K562 (cell line): ENCODE results near the gene ERP29. TPM values are rescaled to one million over a fixed set of nuclear protein-coding genes. Genes with fewer than 3 reads are reported as not detected.

Experiments used
- ATAC-seq: fragments of 200-7000 bp; cut with Tn5 transposase; 3 replicates; pipeline ENCODE4 v1.9.1; 2020; ENCODE audit warnings: moderate library complexity
- BruUV-seq: library from RNA; stranded (reverse); fragments of 400-500 nt; replicated peaks from 2 replicates; lab custom pipeline; 2021; lab: Mats Ljungman, UMichigan
- CTCF ChIA-PET: fragments of 300-600 bp; formaldehyde crosslinking; extraction: SDS; loops from one replicate; lab custom pipeline; 2021; ENCODE audit warnings: low intra/inter-chr PET ratio; lab: Yijun Ruan, JAX
- POLR2A ChIA-PET: fragments of 300-600, 350-650 bp; sonication (Branson Sonifier 250); formaldehyde crosslinking; extraction: SDS; loops from one replicate; lab custom pipeline; 2021; ENCODE audit warnings: antibody characterized with exemption, inconsistent platforms; lab: Yijun Ruan, JAX
- DNase-seq, 4 experiments: peaks; one replicate each; pipeline versions ENCODE4 v3.0.0 to v3.0.0-alpha.2; 2011 to 2018; ENCODE audit warnings: low spot score in 3 of 4, mixed read lengths in 3 of 4; ENCODE audit errors: extremely low read depth in 1 of 4
- FAIRE-seq: peaks from 2 replicates; lab custom pipeline; 2011; peaks lifted over from hg19 to GRCh38; lab: Jason Lieb, UNC
- H2AFZ ChIP-seq: 2 replicates; pipeline ENCODE4 v1.6.0; 2011; ENCODE audit warnings: low read depth, low read length, control low read depth, inconsistent platforms
- H3K27ac ChIP-seq: fragments of 200-600 bp; 3 replicates; pipeline ENCODE4 v1.8.0; 2011; ENCODE audit warnings: low read depth, mild to moderate bottlenecking, control low read depth, inconsistent platforms, low read length, moderate library complexity, mixed read lengths; ENCODE audit errors: extremely low read depth
- H3K27me3 ChIP-seq, 2 experiments: fragments of 300-600 bp in 1 of 2; 2 replicates in 1 of 2; 3 replicates in 1 of 2; pipeline versions ENCODE4 v1.6.0 to v1.8.0; 2011; ENCODE audit warnings: inconsistent platforms in 2 of 2, low read length in 2 of 2, mild to moderate bottlenecking in 1 of 2, mixed read lengths in 1 of 2, moderate library complexity in 1 of 2; ENCODE audit not compliant: control insufficient read depth in 2 of 2, insufficient read depth in 2 of 2
- H3K36me3 ChIP-seq: fragments of 300-600 bp; 3 replicates; pipeline ENCODE4 v1.8.0; 2011; ENCODE audit warnings: mild to moderate bottlenecking, low read length, inconsistent platforms; ENCODE audit not compliant: control insufficient read depth, insufficient read depth
- H3K4me1 ChIP-seq, 2 experiments: fragments of 200-600 bp in 1 of 2; replicated peaks in 1 of 2; 2 replicates in 1 of 2; 3 replicates in 1 of 2; pipeline versions ENCODE4 v1.5.1 to v1.8.0; 2011; ENCODE audit warnings: inconsistent platforms in 2 of 2, low read length in 2 of 2, mild to moderate bottlenecking in 1 of 2, mixed read lengths in 1 of 2, moderate library complexity in 1 of 2; ENCODE audit not compliant: control insufficient read depth in 2 of 2, insufficient read depth in 2 of 2
- H3K4me2 ChIP-seq: 2 replicates; pipeline ENCODE4 v1.6.1; 2011; ENCODE audit warnings: low read length, control low read depth, inconsistent platforms, mixed read lengths; ENCODE audit not compliant: insufficient read depth
- H3K4me3 ChIP-seq: fragments of 200-600 bp; sonication (generic), shearing (Covaris generic); 2 replicates; pipeline ENCODE4 v1.5.1; 2016; ENCODE audit warnings: control low read depth, inconsistent platforms
- H3K79me2 ChIP-seq: fragments of 200-600 bp; 3 replicates; pipeline ENCODE4 v1.8.0; 2011; ENCODE audit warnings: low read length, inconsistent platforms; ENCODE audit not compliant: control insufficient read depth, insufficient read depth
- H3K9ac ChIP-seq, 2 experiments: 2 replicates each; pipeline versions ENCODE4 v1.6.0 to v1.6.1; 2011; ENCODE audit warnings: low read depth in 2 of 2, low read length in 2 of 2, control low read depth in 1 of 2, inconsistent platforms in 1 of 2, mild to moderate bottlenecking in 1 of 2, mixed read lengths in 1 of 2; ENCODE audit not compliant: insufficient read depth in 1 of 2
- H3K9me1 ChIP-seq: one replicate; pipeline ENCODE4 v1.6.0; 2011; ENCODE audit warnings: inconsistent platforms, mild to moderate bottlenecking, low read length, moderate library complexity; ENCODE audit not compliant: control insufficient read depth, insufficient read depth
- H3K9me3 ChIP-seq: replicated peaks from 2 replicates; pipeline ENCODE4 v1.5.1; 2011; ENCODE audit warnings: low read depth, low read length, inconsistent platforms; ENCODE audit not compliant: control insufficient read depth, insufficient read depth
- H4K20me1 ChIP-seq: replicated peaks from 2 replicates; pipeline ENCODE4 v1.6.1; 2011; ENCODE audit warnings: low read length, inconsistent platforms, mixed read lengths; ENCODE audit not compliant: control insufficient read depth, insufficient read depth
- COPS2 ChIP-seq: fragments of 450-650 bp; conservative IDR thresholded peaks from 2 replicates; pipeline ENCODE4 v1.6.1; 2016; ENCODE audit warnings: mild to moderate bottlenecking, moderate library complexity
- CTBP1 ChIP-seq: fragments of 450-650 bp; IDR thresholded peaks from 2 replicates; pipeline ENCODE4 v1.6.1; 2016; ENCODE audit warnings: borderline replicate concordance
- HDAC2 ChIP-seq: fragments of 450-650 bp; IDR thresholded peaks from 2 replicates; pipeline ENCODE4 v1.6.1; 2016; ENCODE audit warnings: mild to moderate bottlenecking
- LCOR ChIP-seq: sonication (generic); formaldehyde crosslinking; IDR thresholded peaks from 2 replicates; pipeline ENCODE4 v1.8.0; 2022; ENCODE audit warnings: mild to moderate bottlenecking, missing genetic modification reagents
- PBX2 ChIP-seq, 2 experiments: IDR thresholded peaks in 1 of 2; conservative IDR thresholded peaks in 1 of 2; 2 replicates each; pipeline ENCODE4 v1.6.1; 2016; ENCODE audit warnings: low read depth in 2 of 2, mild to moderate bottlenecking in 1 of 2, missing compliant biosample characterization in 1 of 2, missing genetic modification characterization in 1 of 2, moderate library complexity in 1 of 2
- PCBP2 ChIP-seq: fragments of 200-400 bp; formaldehyde crosslinking; IDR thresholded peaks from 2 replicates; pipeline ENCODE4 v1.6.1; 2018; ENCODE audit warnings: low read length, low read depth, mild to moderate bottlenecking, moderate library complexity; ENCODE audit not compliant: poor library complexity, severe bottlenecking
- POLR2H ChIP-seq: IDR thresholded peaks from 2 replicates; pipeline ENCODE4 v1.6.1; 2016; ENCODE audit warnings: missing genetic modification characterization, low read depth, mild to moderate bottlenecking, control low read depth, missing compliant biosample characterization, moderate library complexity
- RCOR1 ChIP-seq, 2 experiments: IDR thresholded peaks; 2 replicates each; pipeline ENCODE4 v1.6.1; 2012; ENCODE audit warnings: low read depth in 2 of 2, low read length in 2 of 2, borderline replicate concordance in 1 of 2, improper control_type of control experiment in 1 of 2
- RHOXF2B ChIP-seq: fragments of 250-450 bp; sonication (Bioruptor Pico); conservative IDR thresholded peaks from 2 replicates; pipeline ENCODE4 v1.5.1; 2021
- TCF3 ChIP-seq: sonication (generic); formaldehyde crosslinking; IDR thresholded peaks from 2 replicates; pipeline ENCODE4 v1.4.0; 2020; ENCODE audit warnings: mild to moderate bottlenecking, missing genetic modification reagents
- TEAD4 ChIP-seq, 2 experiments: sonication (generic) in 1 of 2; formaldehyde crosslinking in 1 of 2; IDR thresholded peaks; 2 replicates each; pipeline versions ENCODE4 v1.6.1 to v1.8.0; 2012 to 2022; ENCODE audit warnings: borderline replicate concordance in 1 of 2, inconsistent platforms in 1 of 2, low read length in 1 of 2, mild to moderate bottlenecking in 1 of 2, missing genetic modification reagents in 1 of 2
- ZMIZ1 ChIP-seq, 2 experiments: fragments of 150-350 bp in 1 of 2; IDR thresholded peaks; 2 replicates each; pipeline ENCODE4 v1.6.1; 2012 to 2016; ENCODE audit warnings: low read depth in 2 of 2, low read length in 2 of 2, mild to moderate bottlenecking in 1 of 2, moderate library complexity in 1 of 2
- ZNF354B ChIP-seq: fragments of 250-450 bp; sonication (Bioruptor Pico); IDR thresholded peaks from 2 replicates; pipeline ENCODE4 v1.4.0; 2020
- ZNF384 ChIP-seq: IDR thresholded peaks from 2 replicates; pipeline ENCODE4 v1.6.1; 2012; ENCODE audit warnings: low read depth, low read length, improper control_type of control experiment
- WGBS: fragments of 100-300 bp; shearing (Covaris generic); methylation state at CpG from one replicate; pipeline ENCODE4 v1.1.6; 2016; ENCODE audit warnings: low coverage, mixed read lengths; ENCODE audit not compliant: insufficient coverage; ENCODE audit errors: missing lambda C conversion rate; 5-methylcytosine and 5-hydroxymethylcytosine counted together
- in situ Hi-C: fragments of 300-500 bp; cut with MboI; formaldehyde crosslinking; loops from 4 replicates; pipeline ENCODE4 v1.15.0; 2018; ENCODE audit warnings: inconsistent platforms, mixed read lengths
- intact Hi-C: fragments of 100-400 bp; cut with micrococcal nuclease; formaldehyde crosslinking; loops from 2 replicates; pipeline ENCODE4 v1.14.2; 2022
- polyA plus RNA-seq, 8 experiments: library from polyadenylated mRNA; depleted of rRNA in 4 of 8; stranded (reverse) in 5 of 8; unstranded in 3 of 8; fragments of >200 nt; fragmentation: Nextera tagmentation in 2 of 8; fragmentation: Illumina TruSeq in 1 of 8; extraction: Ambion mirVana in 2 of 8; extraction: Trizol in 1 of 8; gene quantifications; 2 replicates each; pipeline versions ENCODE4 v1.2.1 to v1.2.3, GENCODE V29; 2011 to 2014; ENCODE audit warnings: inconsistent platforms in 1 of 8, missing spikeins in 1 of 8
- total RNA-seq, 7 experiments: library from RNA; depleted of rRNA in 6 of 7; stranded (reverse); fragments of >200 nt in 6 of 7; fragmentation: Illumina TruSeq in 2 of 7; extraction: Trizol in 2 of 7; gene quantifications; 2 replicates each; pipeline versions ENCODE4 v1.2.1 to v1.2.3, GENCODE V29; 2011 to 2021; ENCODE audit warnings: low replicate concordance in 1 of 7

ERP29 gene
- total and polyA plus RNA-seq, 9 of the 15 experiments (the other 6 are each of a cell fraction or from before 2014, with no cell fraction given) = 42.4 to 146 (median 111) TPM

GRCh38 chr12:112007945-112008344 is 5.3 kb upstream of the ERP29 start:
- Histone ChIP-seq H3K4me3 (no peak overlapping the region), H3K9me1 (no peaks in the 10 kb centered on the region), H3K79me2 (peaks cover 46% of the 10 kb centered on the region), H3K36me3 (0 out of 3 replicates have a peak, but pooled peaks cover 9% of the 10 kb centered on the region), H3K9me3 (no peaks in the 10 kb centered on the region), H2AFZ (peak overlapping the region; percentile 48; the same call in 1 of the 2 replicates), H3K4me1 (peaks cover 33 to 36% of the 10 kb centered on the region in 2 experiments; a peak in 4 of 5 replicates), H4K20me1 (no peaks in the 10 kb centered on the region), H3K4me2 (peak overlapping the region; percentile 22), H3K9ac (peak overlapping the region; percentile 29 to 40; a peak in 2 of 4 replicates), H3K27ac (peak overlapping the region; percentile 66), H3K27me3 (no peaks in the 10 kb centered on the region)
- ChIA-PET CTCF (interaction anchor here (1.0 kb wide), 1 partner anchor 63 kb away, joined by 3 read pairs; no protein-coding TSS in a partner anchor), POLR2A (interaction anchor here (1.1 to 1.3 kb wide), 2 partner anchors 9 to 11 kb away, joined by 3 read pairs; no protein-coding TSS in a partner anchor)
- ATAC-seq (peak; percentile 36), DNase-seq (peak in 1 of 4 experiments; percentile 70), FAIRE-seq (no peak)
- in situ Hi-C loops (loop anchor here (5.0 kb wide), 1 partner anchor 56 kb away; no protein-coding TSS in a partner anchor), intact Hi-C loops (no loop called here)
- no TSS peak for BruUV-seq
- WGBS = 38% methylated on average over 9 of the region's 9 CpGs
- TF ChIP-seq PBX2 (CRISPR knock-in tag; IDR thresholded peaks at IDR 0.05; ENCODE audit: low read depth) = no peak
- no peak for TF ChIP-seq PBX2 (tag; conservative IDR thresholded peaks at IDR 0.05; ENCODE audit: low read depth)
- TF ChIP-seq POLR2H (tag) = no peak
- 0 out of 2 replicates have a peak, but pooled peaks have one; percentile 13 for TF ChIP-seq ZNF384
- no peak for TF ChIP-seq RHOXF2B (CRISPR knock-in tag)
- TF ChIP-seq COPS2 = no peak
- TF ChIP-seq RCOR1 (IDR thresholded peaks at IDR 0.05; ENCODE audit: borderline replicate concordance in 1 of 2, low read depth in 2 of 2, low read length in 2 of 2) = 0 out of 4 replicates have a peak, but pooled peaks of 1 of the 2 experiments have one; percentile 52
- TF ChIP-seq HDAC2 = 0 out of 2 replicates have a peak, but pooled peaks have one; percentile 15
- peak; percentile 53 for TF ChIP-seq TCF3 (CRISPR knock-in tag)
- TF ChIP-seq CTBP1 = peak; percentile 22; the same call in 1 of the 2 replicates
- no peak for TF ChIP-seq PCBP2
- 0 out of 2 replicates have a peak, but pooled peaks have one; percentile 36 for TF ChIP-seq LCOR
- no peak for TF ChIP-seq ZMIZ1 (IDR thresholded peaks at IDR 0.05; ENCODE audit: low read depth in 2 of 2, low read length in 2 of 2)
- TF ChIP-seq ZNF354B (CRISPR knock-in tag) = no peak
- peak; percentile 31; the same call in 1 of the 2 replicates for TF ChIP-seq TEAD4 (IDR thresholded peaks at IDR 0.05; ENCODE audit: low read length)
- TF ChIP-seq TEAD4 (CRISPR knock-in tag; IDR thresholded peaks at IDR 0.05; ENCODE audit: borderline replicate concordance) = no peak
